SKM-1 treated with dmso at 0.1 percent for 144 hours (cell line): ENCODE measurements around the gene FAM131A.
"Not testable (repeated sequence)": the region's sequence is repeated elsewhere in the genome, so short reads cannot be mapped to it uniquely, and the experiment has no call there.

Source experiments
- DNase-seq: peaks from one replicate; lab custom pipeline; 2025; ENCODE audit not compliant: unreplicated experiment; lab: John Stamatoyannopoulos, UW

Gene FAM131A

DNA sequence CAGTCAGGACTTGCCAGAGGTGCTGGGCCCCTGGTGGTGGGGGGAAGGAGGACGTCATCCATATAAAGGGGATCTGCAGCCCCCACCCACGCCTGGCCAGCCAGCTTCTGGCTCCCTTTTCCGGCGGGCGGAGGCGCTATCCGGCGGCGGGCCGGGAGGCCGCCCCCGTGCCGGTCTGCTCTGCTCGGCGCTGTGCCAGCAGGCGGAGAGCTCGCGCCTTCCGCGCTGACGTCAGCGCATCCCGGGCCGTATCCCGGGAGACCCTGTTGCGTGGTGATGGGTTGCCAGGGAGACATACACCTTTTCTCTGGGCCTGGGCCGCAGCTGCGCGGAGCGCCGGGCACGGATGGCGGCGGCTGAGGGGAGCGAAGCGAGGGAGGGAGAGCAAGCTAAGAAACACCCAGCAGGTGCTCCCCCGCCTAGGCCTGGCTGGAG is 1.1 kb downstream of the FAM131A start:
- no peak for DNase-seq

DNA sequence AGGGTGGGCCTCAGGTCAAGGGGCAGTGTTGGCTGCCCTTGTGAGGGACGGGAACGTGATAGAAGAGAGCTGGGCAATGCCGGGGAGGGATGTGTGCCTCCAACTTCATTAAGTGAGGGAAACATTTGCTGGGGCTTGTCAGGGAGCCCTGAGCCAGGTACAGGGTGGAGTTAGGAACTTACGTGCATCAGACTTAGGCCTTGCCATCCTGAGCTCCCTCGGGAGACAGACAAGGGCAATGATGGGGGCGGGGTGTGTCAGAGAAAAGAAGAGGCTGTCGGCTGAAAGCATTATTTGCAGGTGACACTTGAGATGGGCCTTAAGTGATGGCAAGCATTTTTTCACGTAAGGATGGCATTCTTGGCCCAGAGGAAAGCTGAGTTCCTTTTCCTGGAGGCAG is 1.6 kb downstream of the FAM131A start:
- DNase-seq: no peak

DNA sequence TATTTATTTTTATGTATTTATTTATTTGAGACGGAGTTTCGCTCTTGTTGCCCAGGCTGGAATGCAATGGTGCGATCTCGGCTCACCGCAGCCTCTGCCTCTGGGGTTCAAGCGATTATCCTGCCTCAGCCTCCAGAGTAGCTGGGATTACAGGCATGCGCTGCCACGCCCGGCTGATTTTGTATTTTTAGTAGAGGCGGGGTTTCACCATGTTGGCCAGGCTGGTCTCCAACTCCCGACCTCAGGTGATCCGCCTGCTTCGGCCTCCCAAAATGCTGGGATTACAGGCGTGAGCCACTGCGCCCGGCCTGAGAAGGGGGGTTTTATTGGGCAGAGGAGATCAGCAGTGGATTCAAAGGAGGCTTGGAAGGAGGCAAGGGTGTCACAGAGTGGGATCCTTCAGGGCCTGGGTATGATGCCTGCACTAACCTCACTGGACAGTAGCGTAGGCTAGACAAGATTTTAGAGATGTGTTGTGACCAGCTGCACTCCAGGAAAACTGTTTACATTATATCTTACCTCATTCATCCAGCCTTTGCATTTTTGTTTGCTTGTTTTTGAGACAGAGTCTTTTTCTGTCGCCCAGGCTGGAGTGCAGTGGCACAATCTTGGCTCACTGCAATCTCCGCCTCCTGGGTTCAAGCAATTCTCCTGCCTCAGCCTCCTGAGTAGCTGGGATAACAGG is 2.2 kb downstream of the FAM131A start:
- DNase-seq: not testable (repeated sequence)

- DNase-seq: no peak
Measured at GRCh38 chr3:184341925-184342324, 4.5 kb downstream of the FAM131A start.

- no peak for DNase-seq
Measured at GRCh38 chr3:184343200-184343876, 5.9 kb downstream of the FAM131A start.

- no peak for DNase-seq
Measured at GRCh38 chr3:184344579-184345316, 7.3 kb downstream of the FAM131A start.

DNA sequence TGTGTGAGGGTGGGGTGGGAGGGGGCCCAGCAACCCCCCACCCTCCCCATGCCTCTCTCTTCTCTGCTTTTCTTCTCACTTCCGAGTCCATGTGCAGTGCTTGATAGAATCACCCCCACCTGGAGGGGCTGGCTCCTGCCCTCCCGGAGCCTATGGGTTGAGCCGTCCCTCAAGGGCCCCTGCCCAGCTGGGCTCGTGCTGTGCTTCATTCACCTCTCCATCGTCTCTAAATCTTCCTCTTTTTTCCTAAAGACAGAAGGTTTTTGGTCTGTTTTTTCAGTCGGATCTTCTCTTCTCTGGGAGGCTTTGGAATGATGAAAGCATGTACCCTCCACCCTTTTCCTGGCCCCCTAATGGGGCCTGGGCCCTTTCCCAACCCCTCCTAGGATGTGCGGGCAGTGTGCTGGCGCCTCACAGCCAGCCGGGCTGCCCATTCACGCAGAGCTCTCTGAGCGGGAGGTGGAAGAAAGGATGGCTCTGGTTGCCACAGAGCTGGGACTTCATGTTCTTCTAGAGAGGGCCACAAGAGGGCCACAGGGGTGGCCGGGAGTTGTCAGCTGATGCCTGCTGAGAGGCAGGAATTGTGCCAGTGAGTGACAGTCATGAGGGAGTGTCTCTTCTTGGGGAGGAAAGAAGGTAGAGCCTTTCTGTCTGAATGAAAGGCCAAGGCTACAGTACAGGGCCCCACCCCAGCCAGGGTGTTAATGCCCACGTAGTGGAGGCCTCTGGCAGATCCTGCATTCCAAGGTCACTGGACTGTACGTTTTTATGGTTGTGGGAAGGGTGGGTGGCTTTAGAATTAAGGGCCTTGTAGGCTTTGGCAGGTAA is 8.1 kb downstream of the FAM131A start:
- peak; percentile 45 for DNase-seq

DNA sequence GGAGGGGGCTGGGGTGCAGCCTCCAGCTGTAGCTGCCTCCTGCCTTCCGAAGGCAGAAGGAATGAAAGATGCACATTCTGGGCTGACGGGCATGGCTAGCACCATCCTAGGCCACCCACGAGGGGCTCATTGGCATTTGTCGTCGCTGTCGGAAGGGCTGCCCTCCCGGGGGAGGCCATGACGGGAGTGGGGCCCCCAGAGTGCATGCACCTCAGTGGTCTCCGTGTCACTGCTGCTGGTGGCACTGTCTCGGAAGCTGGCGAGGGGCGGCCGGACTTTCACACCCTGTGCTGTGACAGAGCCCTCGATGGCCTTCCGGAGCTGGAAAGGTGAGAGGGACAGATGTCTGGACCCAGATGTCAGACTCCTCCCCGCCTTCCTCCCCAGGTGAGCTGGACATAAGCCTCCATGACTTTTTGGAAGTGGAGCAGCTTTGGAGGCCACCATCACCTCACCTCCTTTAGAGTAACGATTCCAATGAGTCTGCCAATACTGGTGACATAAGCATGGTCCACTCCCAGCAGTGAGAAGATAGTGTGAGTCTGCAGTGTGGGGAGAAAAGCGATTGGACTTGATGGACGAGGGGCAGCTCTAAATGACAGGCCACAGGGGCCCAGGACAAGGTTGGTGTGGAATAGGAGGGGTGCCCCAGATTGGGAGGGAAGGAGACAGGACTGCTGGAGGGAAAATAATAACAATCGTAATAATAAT is 9.2 kb downstream of the FAM131A start:
- no peak for DNase-seq

DNA sequence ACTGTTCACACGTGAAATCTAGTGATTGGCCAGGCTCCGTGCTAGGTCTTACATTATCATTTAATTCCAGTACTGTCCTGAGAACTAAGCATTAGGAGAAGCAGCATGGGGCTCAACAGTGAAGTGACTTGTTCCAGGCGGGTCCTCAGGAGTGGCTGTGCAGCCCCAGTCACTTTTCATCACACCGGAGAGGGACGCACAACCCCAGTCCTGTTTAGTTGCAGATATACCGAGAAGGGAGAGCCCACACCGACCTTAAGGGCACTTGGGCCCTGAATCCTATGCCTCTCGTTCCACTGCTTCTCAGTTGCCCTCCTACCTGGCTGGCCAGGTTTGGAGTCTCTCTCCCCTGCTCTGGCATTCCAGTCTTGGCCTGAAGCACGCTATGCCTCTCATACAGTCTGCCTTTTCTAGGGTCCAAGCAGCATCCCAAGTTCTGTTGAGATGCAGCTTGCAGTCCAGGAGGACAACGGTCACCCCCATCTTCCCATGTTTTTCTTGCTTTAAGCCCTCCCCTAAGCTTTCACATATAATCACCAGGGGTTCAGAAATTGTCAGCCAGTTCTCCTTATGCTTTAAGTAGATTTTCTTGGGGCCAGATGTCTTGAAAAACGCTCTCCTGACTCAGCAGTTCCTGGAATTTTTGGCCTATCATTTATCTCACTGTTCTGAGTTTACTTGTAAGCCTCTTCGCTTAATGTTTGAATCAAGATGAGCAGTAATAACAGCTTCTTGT is 10.1 kb downstream of the FAM131A start:
- no peak for DNase-seq

- no peak for DNase-seq
Measured at GRCh38 chr3:184348057-184348382, 10.6 kb downstream of the FAM131A start.

DNA sequence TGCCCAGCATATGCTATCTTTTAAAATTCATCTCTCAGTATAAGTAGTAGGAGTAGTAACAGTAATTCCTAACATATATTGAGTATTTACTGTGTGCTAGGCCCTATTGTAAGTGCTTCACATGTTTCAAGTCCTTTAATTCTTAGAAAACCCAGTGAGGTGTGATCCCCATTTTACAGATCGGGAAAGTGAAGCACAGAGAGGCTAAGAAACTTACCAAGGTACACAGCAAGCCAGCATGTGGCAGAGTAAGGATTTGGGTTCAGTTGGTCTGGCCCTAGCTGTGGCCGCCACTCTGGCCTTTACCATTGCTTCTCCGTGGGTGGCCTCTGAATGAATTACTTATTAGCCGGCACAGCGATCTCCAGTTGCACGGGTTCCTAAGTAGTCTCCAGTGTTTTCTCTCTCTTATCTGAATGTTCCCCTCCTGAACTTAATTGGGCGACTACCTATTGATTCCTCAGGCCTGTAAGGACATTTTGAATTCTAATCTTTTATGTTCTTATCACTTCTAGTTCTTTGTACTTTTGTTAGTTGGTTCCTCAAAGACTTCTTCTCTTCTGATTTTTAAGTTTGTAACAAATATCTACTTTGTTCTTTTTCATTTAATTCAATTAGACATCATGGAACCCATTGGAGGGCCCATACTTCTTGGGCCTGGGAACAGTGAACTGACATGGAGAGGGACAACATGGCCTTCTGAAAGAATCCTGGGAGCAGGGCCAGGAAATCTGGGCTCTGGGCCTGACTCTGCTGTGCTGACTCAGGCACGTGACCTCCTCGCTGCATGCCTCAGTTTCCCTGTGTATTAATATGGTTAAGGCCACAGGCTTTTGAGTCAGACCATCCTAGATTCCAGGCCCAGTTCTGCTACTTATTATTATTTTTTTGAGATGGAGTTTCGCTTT is 12.4 kb downstream of the FAM131A start:
- DNase-seq: no peak

DNA sequence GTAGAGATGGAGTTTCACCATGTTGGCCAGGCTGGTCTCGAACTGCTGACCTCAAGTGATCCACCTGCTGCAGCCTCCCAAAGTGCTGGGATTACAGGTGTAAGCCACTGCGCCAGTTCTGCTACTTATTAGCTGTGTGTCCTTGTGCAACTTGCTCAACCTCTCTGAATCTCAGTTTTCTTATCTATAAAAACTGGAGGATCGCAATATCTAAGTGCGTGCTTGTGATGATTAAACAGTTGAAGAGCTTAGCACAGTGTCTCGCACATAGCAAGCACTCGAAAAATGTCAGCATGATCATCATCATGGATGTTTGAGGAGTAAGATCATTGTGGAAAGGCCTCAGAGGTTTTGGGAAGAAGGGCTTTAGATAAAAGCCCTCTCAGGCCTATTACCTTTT is 13.2 kb downstream of the FAM131A start:
- DNase-seq: no peak

- DNase-seq: no peak
Measured at GRCh38 chr3:184351511-184352148, 14.2 kb downstream of the FAM131A start.

- no peak for DNase-seq
Measured at GRCh38 chr3:184352149-184352785, 14.9 kb downstream of the FAM131A start.

GRCh38 chr3:184352897-184353545 is 15.6 kb downstream of the FAM131A start:
- DNase-seq: no peak

GRCh38 chr3:184353546-184353941 is 16.1 kb downstream of the FAM131A start:
- DNase-seq: no peak

GRCh38 chr3:184354121-184354728 is 16.8 kb downstream of the FAM131A start:
- no peak for DNase-seq
